Heart right ventricle (tissue), 16 donors: ENCODE results near the gene RSPO3. TPM values are rescaled to one million over a fixed set of nuclear protein-coding genes. Genes with fewer than 3 reads are reported as not detected.
"Not testable (repeated sequence)": the region's sequence is repeated elsewhere in the genome, so short reads cannot be mapped to it uniquely, and the experiment has no call there.

Experiments used
- ATAC-seq, 8 donors: fragments of 200-7000 bp; cut with Tn5 transposase; one replicate each; pipeline ENCODE4 v1.9.1; 2020; ENCODE audit warnings: mild to moderate bottlenecking in 8 of 8, moderate library complexity in 8 of 8, moderate number of reproducible peaks in 1 of 8
- DNase-seq, 2 donors: peaks; one replicate each; pipeline ENCODE4 v3.0.0-alpha.2; 2020
- H3K27ac ChIP-seq, 10 donors: fragments of 200-600 bp; sonication (generic) in 2 of 10; one replicate each; pipeline versions ENCODE4 v1.5.0 to v1.8.0; 2020 to 2022; ENCODE audit warnings: mild to moderate bottlenecking in 3 of 10
- H3K27me3 ChIP-seq, 7 donors: fragments of 200-600 bp; one replicate each; pipeline ENCODE4 v1.8.0; 2021 to 2022; ENCODE audit warnings: mild to moderate bottlenecking in 2 of 7
- H3K36me3 ChIP-seq, 9 donors: fragments of 200-600 bp; sonication (generic) in 1 of 9; one replicate each; pipeline versions ENCODE4 v1.5.0 to v1.8.0; 2020 to 2022; ENCODE audit warnings: mild to moderate bottlenecking in 2 of 9
- H3K4me1 ChIP-seq, 9 donors: fragments of 200-600 bp; sonication (generic) in 1 of 9; one replicate each; pipeline versions ENCODE4 v1.5.0 to v1.8.0; 2020 to 2022; ENCODE audit warnings: mild to moderate bottlenecking in 4 of 9
- H3K4me3 ChIP-seq, 10 donors: fragments of 200-600 bp; sonication (generic) in 2 of 10; one replicate each; pipeline versions ENCODE4 v1.5.0 to v1.8.0; 2020 to 2022; ENCODE audit warnings: mild to moderate bottlenecking in 7 of 10, moderate library complexity in 2 of 10
- H3K9me3 ChIP-seq, 11 donors: fragments of 200-600 bp in 10 of 11; sonication (generic) in 2 of 11; one replicate each; pipeline versions ENCODE4 v1.5.0 to v1.8.0; 2013 to 2022; ENCODE audit warnings: mild to moderate bottlenecking in 2 of 11, control low read depth in 1 of 11, moderate library complexity in 1 of 11
- WGBS, 2 donors: extraction: QIAGEN DNeasy Blood & Tissue Kit; methylation state at CpG; one replicate each; pipeline ENCODE4 v1.1.7; 2013; ENCODE audit warnings: inconsistent platforms in 1 of 2; 5-methylcytosine and 5-hydroxymethylcytosine counted together
- intact Hi-C, 10 donors: fragments of 100-400 bp; cut with DNase I; formaldehyde crosslinking; loops; one replicate each; pipeline versions ENCODE4 v1.11.1 to v1.14.2; 2022
- polyA plus RNA-seq, 2 donors: library from polyadenylated mRNA; stranded (reverse); fragments of 200-250 nt; gene quantifications; one replicate each; pipeline ENCODE4 v1.2.3, GENCODE V29; 2013
- total RNA-seq, 10 donors: library from RNA; stranded (reverse); fragmentation: NEBNext Ultra II Directional in 3 of 10; extraction: Animal tissue kit (Norgen Biotek cat#: 25700) in 3 of 10; gene quantifications; one replicate each; pipeline versions ENCODE4 v1.2.1 to v1.2.4, GENCODE V29; 2021 to 2023
- TF ChIP-seq, protein P1 (sequence below), 9 donors: fragments of 200-600 bp; sonication (generic) in 2 of 9; IDR thresholded peaks; one replicate each; pipeline versions ENCODE4 v1.5.0 to v1.8.0; 2021 to 2022; ENCODE audit warnings: antibody characterized with exemption in 9 of 9, mild to moderate bottlenecking in 5 of 9, moderate library complexity in 1 of 9
- donor health status: Arrhythmogenic right ventricular cardiomyopathy.
- donor health status: ischemic (EF 13 %, LVEDD 7.1; RV severe dilation, severe dysfunction).
- donor health status: healthy with polysubstance abuse.
- donor health status: DM: no; HTN: yes; CAD: no.
- donor health status: DM: no; HTN: no; CAD: no.
- donor health status: ischemic (EF 25% LVEDD 6.9; RV normal size, moderate dysfunction).
- donor health status: ischemic (EF 25% LVEDD 5.7; RV mildly dilated, moderate dysfunction).
- donor health status: healthy.
- donor health status: DM: yes; HTN: yes; CAD: no.
- donor health status: Ischemic cardiomyopathy.
- donor health status: ischemic (EF 35%, LVEDD 5.7; RV mildly dilated, moderate dysfunction).
- donor health status: nonischemic (EF 11% LVEDD 7.7; RV severe dilation, severe dysfunction).
- donor health status: DM: yes; HTN: yes; CAD: no.
- donor health status: PGD.
- donor health status: ischemic (EF 29% LVEDD 5.4; RV normal size, mild dysfunction).
- donor health status: nonischemic (EF 23%, LVEDD 6.1; RV moderate dilation, normal function).

RSPO3 gene
- total and polyA plus RNA-seq, 12 donors: 0.20 to 0.73 (median 0.37) TPM; not detected in 1

DNA sequence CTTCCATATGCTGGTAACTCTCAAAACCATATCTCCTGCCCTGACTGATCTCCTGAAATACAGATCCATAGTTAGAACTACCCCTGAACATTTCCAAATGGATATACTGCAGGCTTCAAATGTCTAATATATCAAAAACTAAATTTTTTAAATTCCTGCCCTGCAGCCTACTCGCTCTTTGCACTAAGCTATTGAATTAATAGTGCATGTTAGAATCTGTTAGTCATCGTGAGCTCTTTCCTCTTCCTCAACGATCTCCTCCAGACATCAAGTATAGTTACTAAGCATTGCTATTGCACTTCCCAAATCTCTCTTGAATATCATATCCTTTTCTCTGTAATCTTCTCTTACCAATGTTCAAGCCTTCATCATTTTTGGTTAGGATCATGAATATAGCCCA, 26.0 kb upstream of the RSPO3 start:
- intact Hi-C loops: no loop called here
- H3K4me3 ChIP-seq: no peak overlapping the region
- no peaks in the 10 kb centered on the region for H3K4me1 ChIP-seq
- H3K27me3 ChIP-seq: peaks cover 0 to 19% (median 10%) of the 10 kb centered on the region in 7 donors
- 78 to 79% methylated on average over 3 of the region's 3 CpGs for WGBS, 2 donors
- ATAC-seq (no peak), DNase-seq (no peak)
- no peak overlapping the region for H3K27ac ChIP-seq
- H3K9me3 ChIP-seq: no peaks in the 10 kb centered on the region
- H3K36me3 ChIP-seq: no peaks in the 10 kb centered on the region
- TF ChIP-seq, protein P1, sequence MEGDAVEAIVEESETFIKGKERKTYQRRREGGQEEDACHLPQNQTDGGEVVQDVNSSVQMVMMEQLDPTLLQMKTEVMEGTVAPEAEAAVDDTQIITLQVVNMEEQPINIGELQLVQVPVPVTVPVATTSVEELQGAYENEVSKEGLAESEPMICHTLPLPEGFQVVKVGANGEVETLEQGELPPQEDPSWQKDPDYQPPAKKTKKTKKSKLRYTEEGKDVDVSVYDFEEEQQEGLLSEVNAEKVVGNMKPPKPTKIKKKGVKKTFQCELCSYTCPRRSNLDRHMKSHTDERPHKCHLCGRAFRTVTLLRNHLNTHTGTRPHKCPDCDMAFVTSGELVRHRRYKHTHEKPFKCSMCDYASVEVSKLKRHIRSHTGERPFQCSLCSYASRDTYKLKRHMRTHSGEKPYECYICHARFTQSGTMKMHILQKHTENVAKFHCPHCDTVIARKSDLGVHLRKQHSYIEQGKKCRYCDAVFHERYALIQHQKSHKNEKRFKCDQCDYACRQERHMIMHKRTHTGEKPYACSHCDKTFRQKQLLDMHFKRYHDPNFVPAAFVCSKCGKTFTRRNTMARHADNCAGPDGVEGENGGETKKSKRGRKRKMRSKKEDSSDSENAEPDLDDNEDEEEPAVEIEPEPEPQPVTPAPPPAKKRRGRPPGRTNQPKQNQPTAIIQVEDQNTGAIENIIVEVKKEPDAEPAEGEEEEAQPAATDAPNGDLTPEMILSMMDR (IDR thresholded peaks at IDR 0.05): no peak

DNA sequence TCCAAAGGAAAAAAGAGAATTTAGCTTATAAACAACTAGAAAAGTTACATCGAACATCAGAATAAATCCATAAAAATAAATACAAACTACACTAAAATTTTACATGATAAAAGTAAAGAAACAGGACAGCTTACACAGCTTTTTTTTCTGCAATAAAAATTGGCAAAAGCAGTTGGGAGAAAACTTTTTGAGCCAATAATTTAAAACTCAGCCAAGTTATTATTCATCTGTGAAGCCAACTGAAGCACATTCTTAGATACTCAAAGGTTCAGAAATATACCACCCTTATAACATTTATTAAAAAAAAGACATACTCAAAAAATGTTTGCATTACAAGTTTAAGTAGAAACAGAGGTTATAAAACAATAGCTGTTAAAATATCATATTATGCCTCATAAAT, 23.7 kb upstream of the RSPO3 start:
- no peak for DNase-seq
- 83 to 89% methylated on average over 1 of the region's 1 CpG for WGBS, 2 donors
- no peak for ATAC-seq
- TF ChIP-seq, protein P1 (IDR thresholded peaks at IDR 0.05): no peak
- H3K4me1 ChIP-seq: no peaks in the 10 kb centered on the region
- no peak overlapping the region for H3K27ac ChIP-seq
- peaks cover 0 to 19% (median 10%) of the 10 kb centered on the region in 7 donors for H3K27me3 ChIP-seq
- intact Hi-C loops: no loop called here
- H3K9me3 ChIP-seq: no peaks in the 10 kb centered on the region
- H3K4me3 ChIP-seq: no peak overlapping the region
- no peaks in the 10 kb centered on the region for H3K36me3 ChIP-seq

DNA sequence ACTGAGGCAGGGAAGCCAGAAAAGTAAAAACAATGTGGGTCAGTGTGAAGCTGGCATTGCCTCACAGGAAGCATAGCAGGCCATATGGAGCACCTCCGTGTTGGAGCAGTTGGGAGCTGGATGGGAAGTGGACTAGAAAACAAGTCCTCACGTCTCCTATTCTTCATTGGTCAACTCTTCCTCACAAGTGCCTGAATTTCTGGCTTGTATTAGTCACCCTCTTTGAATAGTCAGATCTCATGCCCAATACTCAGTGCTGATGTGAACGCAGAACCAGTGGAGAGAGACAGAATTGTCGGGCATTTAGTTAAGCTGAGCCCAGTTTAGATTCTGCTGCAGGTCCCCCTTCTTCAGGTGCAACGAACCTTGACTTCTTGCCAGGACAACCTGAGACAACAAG, 22.3 kb upstream of the RSPO3 start:
- no peaks in the 10 kb centered on the region for H3K4me1 ChIP-seq
- peaks cover 0 to 19% (median 10%) of the 10 kb centered on the region in 7 donors for H3K27me3 ChIP-seq
- ATAC-seq (no peak), DNase-seq (no peak)
- H3K4me3 ChIP-seq: no peak overlapping the region
- intact Hi-C loops: no loop called here
- 69 to 72% methylated on average over 5 of the region's 5 CpGs for WGBS, 2 donors
- no peak overlapping the region for H3K27ac ChIP-seq
- TF ChIP-seq, protein P1 (IDR thresholded peaks at IDR 0.05): no peak
- no peaks in the 10 kb centered on the region for H3K36me3 ChIP-seq
- no peaks in the 10 kb centered on the region for H3K9me3 ChIP-seq

DNA sequence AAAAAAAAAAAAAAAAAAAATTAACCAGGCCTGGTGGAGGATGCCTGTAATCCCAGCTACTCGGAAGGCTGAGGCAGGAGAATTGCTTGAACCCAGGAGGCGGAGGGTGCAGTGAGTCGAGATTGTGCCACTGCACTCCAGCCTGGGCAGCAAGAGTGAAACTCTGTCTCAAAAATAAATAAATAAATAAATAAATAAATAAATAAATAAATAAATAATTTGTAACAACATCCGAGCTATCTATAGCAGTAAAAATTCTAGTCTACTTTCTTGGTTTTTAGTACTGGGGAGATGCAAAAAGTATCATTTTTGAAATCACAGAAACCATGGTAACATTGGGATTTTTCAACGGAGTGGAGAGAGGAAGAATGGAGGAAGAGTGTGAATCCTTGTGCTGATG, 21.0 kb upstream of the RSPO3 start:
- H3K4me3 ChIP-seq, DNase-seq, intact Hi-C loops, H3K27ac ChIP-seq, H3K4me1 ChIP-seq, H3K36me3 ChIP-seq, H3K9me3 ChIP-seq, ATAC-seq: not testable (repeated sequence)
- H3K27me3 ChIP-seq: peaks cover 0 to 19% (median 7%) of the 10 kb centered on the region in 7 donors
- 84 to 93% methylated on average over 5 of the region's 5 CpGs for WGBS, 2 donors

DNA sequence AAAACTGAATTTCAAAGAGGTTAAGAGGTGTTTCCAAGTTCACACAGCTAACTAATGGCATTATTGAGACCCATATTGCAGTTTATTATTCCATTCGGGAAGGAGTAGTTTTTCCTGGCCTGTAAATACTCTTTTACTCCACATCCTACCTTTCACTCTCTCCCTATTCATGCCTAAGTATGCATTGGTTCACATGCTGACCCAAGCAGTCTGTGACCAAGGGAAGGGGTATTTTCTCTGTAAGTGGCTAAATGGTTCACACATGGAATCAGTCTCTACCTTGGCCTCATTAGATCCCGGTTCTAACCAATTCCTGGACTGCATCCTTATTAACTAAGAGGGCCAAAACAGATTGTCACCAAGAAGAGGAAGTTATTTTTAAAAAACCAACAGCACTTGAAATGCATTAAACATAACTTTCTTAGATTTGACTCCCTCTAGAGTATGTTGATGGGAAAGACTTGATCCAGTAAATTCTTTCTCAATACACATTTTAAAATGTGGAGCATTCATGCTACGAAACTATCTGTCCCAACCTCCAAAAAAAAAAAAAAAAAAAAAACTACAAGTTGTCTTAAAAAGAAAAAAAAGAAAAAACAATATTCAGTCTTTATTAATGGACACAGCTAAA, 17.8 kb upstream of the RSPO3 start:
- ATAC-seq (no peak), DNase-seq (no peak)
- TF ChIP-seq, protein P1 (IDR thresholded peaks at IDR 0.05): peak in 6 of 9 donors; percentile 28 to 48 (median 38)
- H3K9me3 ChIP-seq: no peaks in the 10 kb centered on the region
- 36 to 47% methylated on average over 3 of the region's 3 CpGs for WGBS, 2 donors
- H3K4me3 ChIP-seq: no peak overlapping the region
- H3K4me1 ChIP-seq: peaks cover 0 to 10% (median 0%) of the 10 kb centered on the region in 9 donors
- H3K27ac ChIP-seq: no peak overlapping the region
- H3K27me3 ChIP-seq: peaks cover 0 to 5% (median 0%) of the 10 kb centered on the region in 7 donors
- H3K36me3 ChIP-seq: no peaks in the 10 kb centered on the region
- intact Hi-C loops: loop anchor here in 1 of 10 donors (10.0 kb wide), 2 partner anchors 296 to 1066 kb away; no protein-coding TSS in a partner anchor
